NT2/D1 (cell line): ENCODE data around the gene PTPRN2.

Source experiments
- SUZ12 ChIP-seq: IDR thresholded peaks from 2 replicates; pipeline ENCODE4 v1.6.1; 2011; ENCODE audit not compliant: insufficient read length, insufficient read depth; ENCODE audit errors: extremely low read depth
- YY1 ChIP-seq: IDR thresholded peaks from 2 replicates; pipeline ENCODE4 v1.6.1; 2011; ENCODE audit not compliant: insufficient read length, insufficient read depth
- ZNF274 ChIP-seq: IDR thresholded peaks from 2 replicates; pipeline ENCODE4 v1.6.1; 2011; ENCODE audit warnings: mild to moderate bottlenecking, low read depth, low read length

GRCh38 chr7:157584420-157584819 is 1003.2 kb downstream of the PTPRN2 start:
- TF ChIP-seq YY1: no peak
- TF ChIP-seq ZNF274: no peak
- TF ChIP-seq SUZ12: no peak
